ENCODE measurements around the gene COG8.

DNA sequence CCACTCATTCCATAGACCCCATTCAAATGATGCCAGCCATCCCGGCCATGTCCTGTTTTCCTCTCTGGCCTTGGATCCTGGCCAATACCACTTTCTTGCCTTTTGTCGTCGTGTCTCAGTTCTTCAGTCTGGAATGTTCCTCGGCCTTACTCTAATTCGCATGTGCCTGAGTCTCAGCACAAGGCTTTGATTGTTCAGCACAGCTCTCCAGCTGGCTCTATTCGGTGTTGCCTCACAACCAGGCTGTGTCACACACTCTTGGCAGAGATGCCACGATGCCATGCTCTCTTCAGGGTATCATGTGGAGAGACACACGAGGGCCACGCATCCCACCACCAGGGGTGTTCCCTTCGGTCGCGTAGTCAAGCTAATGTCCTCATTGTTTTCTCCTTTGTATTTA lies 30.0 kb downstream of the COG8 start:
- TF ChIP-seq, protein P1, sequence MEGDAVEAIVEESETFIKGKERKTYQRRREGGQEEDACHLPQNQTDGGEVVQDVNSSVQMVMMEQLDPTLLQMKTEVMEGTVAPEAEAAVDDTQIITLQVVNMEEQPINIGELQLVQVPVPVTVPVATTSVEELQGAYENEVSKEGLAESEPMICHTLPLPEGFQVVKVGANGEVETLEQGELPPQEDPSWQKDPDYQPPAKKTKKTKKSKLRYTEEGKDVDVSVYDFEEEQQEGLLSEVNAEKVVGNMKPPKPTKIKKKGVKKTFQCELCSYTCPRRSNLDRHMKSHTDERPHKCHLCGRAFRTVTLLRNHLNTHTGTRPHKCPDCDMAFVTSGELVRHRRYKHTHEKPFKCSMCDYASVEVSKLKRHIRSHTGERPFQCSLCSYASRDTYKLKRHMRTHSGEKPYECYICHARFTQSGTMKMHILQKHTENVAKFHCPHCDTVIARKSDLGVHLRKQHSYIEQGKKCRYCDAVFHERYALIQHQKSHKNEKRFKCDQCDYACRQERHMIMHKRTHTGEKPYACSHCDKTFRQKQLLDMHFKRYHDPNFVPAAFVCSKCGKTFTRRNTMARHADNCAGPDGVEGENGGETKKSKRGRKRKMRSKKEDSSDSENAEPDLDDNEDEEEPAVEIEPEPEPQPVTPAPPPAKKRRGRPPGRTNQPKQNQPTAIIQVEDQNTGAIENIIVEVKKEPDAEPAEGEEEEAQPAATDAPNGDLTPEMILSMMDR (optimal IDR thresholded peaks at IDR 0.05 in 1 of 3, IDR thresholded peaks at IDR 0.05 in 1 of 3, conservative IDR thresholded peaks at IDR 0.05 in 1 of 3; ENCODE audit: extremely low read depth in 1 of 3, insufficient read depth in 2 of 3, low read length in 3 of 3) = no peak
- no peak for TF ChIP-seq EZH2 (IDR thresholded peaks at IDR 0.05; ENCODE audit: low read length)
